ENCODE measurements around the gene CLEC4E. TPM values are rescaled to one million over a fixed set of nuclear protein-coding genes. Genes with fewer than 3 reads are reported as not detected.

CLEC4E gene
- total and polyA plus RNA-seq, 2 of the 4 experiments (the other 2 are of a cell fraction): not detected

- ATAC-seq (ENCODE audit: low read depth): no peak
- H2BK15ac ChIP-seq (ENCODE audit: low read depth, low read length): no peak overlapping the region
Observed at GRCh38 chr12:8563356-8563755, 22.7 kb upstream of the CLEC4E start.

More at GRCh38 chr12:8563356-8563755, 22.7 kb upstream of the CLEC4E start:
- TF ChIP-seq CEBPB (IDR thresholded peaks at IDR 0.05; ENCODE audit: low read depth, low read length): no peak
- no peak for TF ChIP-seq BHLHE40 (IDR thresholded peaks at IDR 0.05; ENCODE audit: low read depth, low read length)
- TF ChIP-seq RCOR1 (IDR thresholded peaks at IDR 0.05; ENCODE audit: insufficient replicate concordance, low read length): no peak
- TF ChIP-seq RAD21 (IDR thresholded peaks at IDR 0.05; ENCODE audit: low read length): no peak
- H3K4me3 ChIP-seq (ENCODE audit: insufficient read depth, low read depth, low read length): no peak overlapping the region
- no TSS peak for BruUV-seq (replicated peaks)
- H3K27ac ChIP-seq (ENCODE audit: insufficient read depth, low read length): no peak overlapping the region
- no peaks in the 10 kb centered on the region for H3K27me3 ChIP-seq (ENCODE audit: control insufficient read depth, insufficient read depth, low read length)
- 80% methylated on average over 1 of the region's 3 CpGs; no CpG with 5 or more reads in 1 of the 2 experiments for WGBS, 2 experiments (ENCODE audit: extremely low coverage in 2 of 2, insufficient read length in 1 of 2)
- ChIA-PET CTCF (interaction anchor here (1.3 kb wide), 1 partner anchor 46 kb away, joined by 4 read pairs; no protein-coding TSS in a partner anchor), POLR2A (ENCODE audit: unreplicated experiment) (interaction anchor here (0.6 kb wide), 1 partner anchor 18 kb away, joined by 3 read pairs; no protein-coding TSS in a partner anchor)
- intact Hi-C loops (cut with micrococcal nuclease): no loop called here
- no peaks in the 10 kb centered on the region for H3K4me1 ChIP-seq (ENCODE audit: control insufficient read depth, insufficient read depth, low read length)
- peaks cover 1% of the 10 kb centered on the region; the same call in 1 of the 2 replicates for H3K9me3 ChIP-seq (ENCODE audit: control insufficient read depth, insufficient read depth, low read length)
- no peak for DNase-seq
- no peak overlapping the region for H3K9ac ChIP-seq (ENCODE audit: low read depth, low read length)
- no peak overlapping the region for H2BK20ac ChIP-seq (ENCODE audit: low read depth, low read length)
- H2BK120ac ChIP-seq (ENCODE audit: low read depth, low read length): no peak overlapping the region
- H2AFZ ChIP-seq (replicated peaks; ENCODE audit: low read length, poor library complexity): no peak overlapping the region
- no peak overlapping the region for H2BK5ac ChIP-seq (ENCODE audit: low read depth, low read length, poor library complexity, severe bottlenecking)
- H2AK5ac ChIP-seq (ENCODE audit: low read depth, low read length): no peak overlapping the region
- H4K20me1 ChIP-seq (ENCODE audit: insufficient read depth, low read length): no peaks in the 10 kb centered on the region
- no peak overlapping the region for H3K23ac ChIP-seq (ENCODE audit: low read depth, low read length)
- no peaks in the 10 kb centered on the region for H3K9me1 ChIP-seq (ENCODE audit: insufficient read depth, low read length)
- H3K14ac ChIP-seq (replicated peaks; ENCODE audit: low read depth, low read length): no peak overlapping the region
- dilution Hi-C loops (cut with HindIII; ENCODE audit: low sequenced_read_pairs, unreplicated experiment): no loop called here
- H4K5ac ChIP-seq (ENCODE audit: low read depth, low read length): no peak overlapping the region
- H3K79me1 ChIP-seq (ENCODE audit: low read depth in 1 of 2, low read length in 2 of 2): no peaks in the 10 kb centered on the region
- no peak overlapping the region for H4K8ac ChIP-seq (ENCODE audit: low read depth in 2 of 2, low read length in 2 of 2)
- H3K56ac ChIP-seq (ENCODE audit: extremely low read depth, insufficient read depth, low read length): no peak overlapping the region
- H3K4ac ChIP-seq (ENCODE audit: low read depth, low read length): no peak overlapping the region
- H3K36me3 ChIP-seq (ENCODE audit: control insufficient read depth, insufficient read depth, low read length): no peaks in the 10 kb centered on the region
- H3K4me2 ChIP-seq (ENCODE audit: low read depth, low read length): no peak overlapping the region
- in situ Hi-C loops (cut with MboI; ENCODE audit: low sequenced_read_pairs): no loop called here
- no peak overlapping the region for H2AK9ac ChIP-seq (replicated peaks; ENCODE audit: low read depth, low read length, poor library complexity)
- H3K18ac ChIP-seq (ENCODE audit: low read depth, low read length): no peak overlapping the region
- H4K91ac ChIP-seq (ENCODE audit: insufficient read depth, low read depth, low read length): no peak overlapping the region

Measured in IMR-90 (cell line).